HL-60/S4 (cell line): ENCODE measurements around the gene PTAR1.

ENCODE experiments used
- in situ Hi-C: fragments of 300-500 bp; cut with MboI; formaldehyde crosslinking; loops from 2 replicates; pipeline ENCODE4 v1.14.3; 2022; ENCODE audit warnings: low sequenced_read_pairs

Gene PTAR1

GRCh38 chr9:69674716-69675438 is 84.9 kb downstream of the PTAR1 start:
- in situ Hi-C loops = no loop called here

DNA sequence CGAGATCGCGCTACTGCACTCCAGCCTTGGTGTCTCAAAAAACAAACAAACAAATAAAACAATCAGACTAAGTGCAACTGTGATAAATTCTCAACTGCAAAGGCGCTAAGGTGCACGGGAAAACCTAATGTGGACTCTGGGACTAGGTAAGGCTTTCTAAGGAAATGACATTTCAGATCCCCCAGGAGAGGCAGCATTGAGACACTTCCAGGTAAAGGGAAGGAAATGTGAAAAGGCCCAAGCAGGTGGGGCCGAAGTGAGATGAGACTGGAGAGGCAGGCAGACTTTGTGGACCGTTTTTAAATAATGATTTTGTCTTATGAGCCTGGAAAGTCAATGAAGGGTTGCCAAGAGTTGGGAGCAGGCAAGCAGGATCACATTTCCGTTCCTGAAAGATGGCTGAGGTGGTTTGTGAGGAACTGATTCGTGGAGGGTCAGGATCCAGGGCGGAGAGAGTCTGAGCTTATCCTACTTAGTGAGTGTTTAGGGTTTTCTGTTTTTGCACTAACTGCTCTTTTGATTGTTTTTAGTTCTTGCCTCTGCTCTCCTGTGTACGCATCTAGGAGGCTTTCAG is 85.6 kb downstream of the PTAR1 start:
- in situ Hi-C loops = no loop called here

GRCh38 chr9:69673311-69673640 is 86.5 kb downstream of the PTAR1 start:
- in situ Hi-C loops = no loop called here

- in situ Hi-C loops = no loop called here
Observed at GRCh38 chr9:69672596-69673310, 87.1 kb downstream of the PTAR1 start.

- in situ Hi-C loops = no loop called here
Observed at GRCh38 chr9:69671879-69672595, 87.8 kb downstream of the PTAR1 start, which contains the start of gene APBA1. Gene APBA1, minus strand, starts transcription at chr9:69672371.

DNA sequence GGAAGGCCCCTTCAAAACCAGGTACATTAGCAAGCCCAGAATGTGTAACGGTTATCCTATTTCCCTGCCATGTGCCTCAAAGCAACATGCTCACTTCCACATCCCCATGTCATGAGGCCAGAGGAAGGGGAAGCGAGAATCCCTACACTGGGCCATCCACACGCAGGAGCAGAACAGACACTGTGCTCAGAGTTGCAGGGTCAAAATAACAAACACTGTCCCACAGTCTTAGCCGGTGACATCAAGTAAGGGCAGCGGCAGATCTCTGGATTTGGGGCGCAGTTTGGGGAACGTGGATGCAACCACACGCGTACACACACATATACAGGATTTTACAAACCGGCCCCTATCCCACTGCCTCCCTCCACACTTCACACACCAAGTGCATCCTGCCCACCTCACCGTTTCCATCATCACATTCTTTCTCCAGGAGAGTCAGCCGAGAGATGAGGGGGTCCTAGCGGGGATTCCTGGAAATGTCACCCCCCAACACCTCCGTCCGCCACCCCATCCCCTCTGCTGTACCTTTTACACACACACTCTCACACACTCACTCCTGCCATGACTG is 88.4 kb downstream of the PTAR1 start:
- in situ Hi-C loops = no loop called here

DNA sequence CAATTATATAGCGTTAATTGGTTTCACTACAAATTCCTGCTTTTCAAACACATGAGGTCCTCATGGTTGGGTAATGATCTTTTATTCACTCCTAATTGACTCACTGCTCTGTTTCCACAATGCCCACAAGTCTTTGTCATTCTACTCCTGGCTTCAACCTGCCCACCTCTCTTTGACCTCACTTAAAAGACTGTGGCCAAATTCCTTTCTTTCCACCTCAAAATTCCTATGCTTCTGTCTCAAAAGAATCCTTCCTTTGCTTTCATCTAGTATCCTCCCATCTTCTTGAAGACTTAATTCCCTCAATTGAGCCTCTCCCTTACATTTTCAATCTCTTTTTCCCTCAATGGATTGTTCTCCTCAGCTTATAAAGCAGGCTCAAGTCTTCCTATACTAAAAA is 92.5 kb downstream of the PTAR1 start:
- in situ Hi-C loops = no loop called here

DNA sequence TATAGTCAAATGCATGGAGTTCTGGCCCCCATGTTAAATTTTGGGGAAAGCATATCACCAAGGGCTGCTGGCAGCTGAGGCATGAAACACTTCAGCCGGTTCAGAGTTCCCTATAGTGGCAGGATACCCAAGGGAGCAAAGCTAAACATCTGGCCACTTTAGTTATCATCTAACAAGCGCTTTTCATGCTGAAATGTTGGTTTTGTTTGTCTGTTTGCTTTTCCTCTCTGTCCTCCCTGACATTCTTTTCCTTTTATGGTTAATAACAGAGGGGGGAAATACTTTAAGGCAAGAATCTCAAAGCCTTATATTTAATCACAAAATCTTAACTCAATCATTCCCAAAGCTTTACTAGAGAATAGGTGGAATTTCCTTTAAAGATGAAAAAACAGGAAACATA is 99.5 kb downstream of the PTAR1 start:
- in situ Hi-C loops = no loop called here
